IMR-90 (cell line): ENCODE data around the gene FAM117B. TPM values are rescaled to one million over a fixed set of nuclear protein-coding genes. Genes with fewer than 3 reads are reported as not detected.

Source experiments
- ATAC-seq: fragments of 200-7000 bp; cut with Tn5 transposase; 2 replicates; pipeline ENCODE4 v1.9.1; 2020; ENCODE audit warnings: low read depth, mild to moderate bottlenecking, moderate library complexity
- BruUV-seq: library from RNA; stranded (reverse); fragments of 400-500 nt; replicated peaks from 2 replicates; lab custom pipeline; 2021; lab: Mats Ljungman, UMichigan
- CTCF ChIA-PET: fragments of 300-600 bp; formaldehyde crosslinking; extraction: SDS; loops from one replicate; lab custom pipeline; 2021; ENCODE audit warnings: antibody characterized with exemption; lab: Yijun Ruan, JAX
- POLR2A ChIA-PET: fragments of 300-600 bp; sonication (Branson Sonifier 250); formaldehyde crosslinking; loops from one replicate; lab custom pipeline; 2022; ENCODE audit warnings: antibody characterized with exemption; ENCODE audit not compliant: unreplicated experiment; lab: Charles Lee
- DNase-seq: peaks from one replicate; pipeline ENCODE4 v3.0.0; 2013
- H2AFZ ChIP-seq: replicated peaks from 2 replicates; pipeline ENCODE3; 2013; ENCODE audit warnings: low read length, mild to moderate bottlenecking; ENCODE audit not compliant: poor library complexity
- H2AK5ac ChIP-seq: 2 replicates; pipeline ENCODE4 v1.6.1; 2013; ENCODE audit warnings: low read depth, low read length, inconsistent platforms
- H2AK9ac ChIP-seq: replicated peaks from 2 replicates; pipeline ENCODE3; 2013; ENCODE audit warnings: mild to moderate bottlenecking, low read depth, low read length, moderate library complexity; ENCODE audit not compliant: poor library complexity
- H2BK120ac ChIP-seq: 2 replicates; pipeline ENCODE4 v1.6.1; 2013; ENCODE audit warnings: low read depth, low read length, inconsistent platforms
- H2BK15ac ChIP-seq: 3 replicates; pipeline ENCODE4 v1.6.1; 2013; ENCODE audit warnings: low read depth, low read length, inconsistent platforms
- H2BK20ac ChIP-seq: 2 replicates; pipeline ENCODE4 v1.6.1; 2013; ENCODE audit warnings: low read depth, mild to moderate bottlenecking, inconsistent platforms, low read length, moderate library complexity
- H2BK5ac ChIP-seq: 2 replicates; pipeline ENCODE4 v1.6.1; 2013; ENCODE audit warnings: mild to moderate bottlenecking, low read depth, low read length, inconsistent platforms; ENCODE audit not compliant: poor library complexity, severe bottlenecking
- H3K14ac ChIP-seq: replicated peaks from 2 replicates; pipeline ENCODE4 v1.6.1; 2013; ENCODE audit warnings: low read depth, low read length, inconsistent platforms
- H3K18ac ChIP-seq: 2 replicates; pipeline ENCODE4 v1.6.1; 2013; ENCODE audit warnings: low read depth, low read length, control low read depth
- H3K23ac ChIP-seq: 2 replicates; pipeline ENCODE4 v1.6.1; 2013; ENCODE audit warnings: low read depth, low read length, inconsistent platforms
- H3K27ac ChIP-seq: 2 replicates; pipeline ENCODE4 v1.5.1; 2013; ENCODE audit warnings: mild to moderate bottlenecking, control low read depth, low read length; ENCODE audit not compliant: insufficient read depth
- H3K27me3 ChIP-seq: 2 replicates; pipeline ENCODE4 v1.6.1; 2013; ENCODE audit warnings: low read length; ENCODE audit not compliant: control insufficient read depth, insufficient read depth
- H3K36me3 ChIP-seq: 2 replicates; pipeline ENCODE4 v1.6.1; 2013; ENCODE audit warnings: low read length, mixed read lengths; ENCODE audit not compliant: control insufficient read depth, insufficient read depth
- H3K4ac ChIP-seq: 2 replicates; pipeline ENCODE4 v1.6.1; 2013; ENCODE audit warnings: low read depth, low read length, inconsistent platforms
- H3K4me1 ChIP-seq: 2 replicates; pipeline ENCODE4 v1.6.1; 2013; ENCODE audit warnings: low read length, mixed read lengths; ENCODE audit not compliant: control insufficient read depth, insufficient read depth
- H3K4me2 ChIP-seq: 2 replicates; pipeline ENCODE4 v1.6.1; 2013; ENCODE audit warnings: low read depth, mild to moderate bottlenecking, control low read depth, low read length, moderate library complexity
- H3K4me3 ChIP-seq: 2 replicates; pipeline ENCODE4 v1.5.1; 2013; ENCODE audit warnings: low read depth, mild to moderate bottlenecking, control low read depth, low read length, moderate library complexity; ENCODE audit not compliant: insufficient read depth
- H3K56ac ChIP-seq: 2 replicates; pipeline ENCODE4 v1.6.1; 2013; ENCODE audit warnings: low read length, inconsistent platforms; ENCODE audit not compliant: insufficient read depth; ENCODE audit errors: extremely low read depth
- H3K79me1 ChIP-seq, 2 experiments: 2 replicates each; pipeline ENCODE4 v1.6.1; 2013; ENCODE audit warnings: low read length in 2 of 2, inconsistent platforms in 1 of 2, low read depth in 1 of 2
- H3K9ac ChIP-seq: 2 replicates; pipeline ENCODE4 v1.6.1; 2013; ENCODE audit warnings: low read depth, low read length, control low read depth
- H3K9me1 ChIP-seq: 2 replicates; pipeline ENCODE4 v1.6.1; 2013; ENCODE audit warnings: low read length, inconsistent platforms; ENCODE audit not compliant: insufficient read depth
- H3K9me3 ChIP-seq: 2 replicates; pipeline ENCODE4 v1.6.1; 2013; ENCODE audit warnings: low read length; ENCODE audit not compliant: control insufficient read depth, insufficient read depth
- H4K20me1 ChIP-seq: 2 replicates; pipeline ENCODE4 v1.6.1; 2013; ENCODE audit warnings: low read length, inconsistent platforms; ENCODE audit not compliant: insufficient read depth
- H4K5ac ChIP-seq: 2 replicates; pipeline ENCODE4 v1.6.1; 2013; ENCODE audit warnings: mild to moderate bottlenecking, low read depth, low read length, control low read depth
- H4K8ac ChIP-seq, 2 experiments: 2 replicates each; pipeline ENCODE4 v1.6.1; 2013; ENCODE audit warnings: low read depth in 2 of 2, low read length in 2 of 2, control low read depth in 1 of 2, inconsistent platforms in 1 of 2
- H4K91ac ChIP-seq: 2 replicates; pipeline ENCODE4 v1.6.1; 2013; ENCODE audit warnings: low read depth, low read length, inconsistent platforms; ENCODE audit not compliant: insufficient read depth
- BHLHE40 ChIP-seq: fragments of 150-350 bp; IDR thresholded peaks from 2 replicates; pipeline ENCODE4 v1.6.1; 2016; ENCODE audit warnings: mild to moderate bottlenecking, low read depth, low read length
- CEBPB ChIP-seq: IDR thresholded peaks from 2 replicates; pipeline ENCODE4 v1.6.1; 2012; ENCODE audit warnings: low read depth, low read length, improper control_type of control experiment
- CHD1 ChIP-seq: IDR thresholded peaks from 2 replicates; pipeline ENCODE4 v1.6.1; 2012; ENCODE audit warnings: low read depth, low read length, improper control_type of control experiment
- FOS ChIP-seq: fragments of 150-350 bp; IDR thresholded peaks from 2 replicates; pipeline ENCODE4 v1.6.1; 2016; ENCODE audit warnings: low read depth, low read length
- MAFK ChIP-seq: IDR thresholded peaks from 2 replicates; pipeline ENCODE4 v1.6.1; 2012; ENCODE audit warnings: low read depth, low read length, improper control_type of control experiment
- MAZ ChIP-seq: IDR thresholded peaks from 2 replicates; pipeline ENCODE4 v1.6.1; 2012; ENCODE audit warnings: low read depth, mild to moderate bottlenecking, low read length, improper control_type of control experiment, moderate library complexity, borderline replicate concordance
- MXI1 ChIP-seq: IDR thresholded peaks from 2 replicates; pipeline ENCODE4 v1.6.1; 2012; ENCODE audit warnings: low read depth, mild to moderate bottlenecking, low read length, moderate library complexity, borderline replicate concordance
- NFE2L2 ChIP-seq: fragments of 150-350 bp; IDR thresholded peaks from 2 replicates; pipeline ENCODE4 v1.6.1; 2016; ENCODE audit warnings: low read depth, mild to moderate bottlenecking, low read length
- POLR2A ChIP-seq: IDR thresholded peaks from 2 replicates; pipeline ENCODE4 v1.6.1; 2012; ENCODE audit warnings: mild to moderate bottlenecking, low read depth, low read length
- RAD21 ChIP-seq: IDR thresholded peaks from 2 replicates; pipeline ENCODE4 v1.6.1; 2012; ENCODE audit warnings: low read length, improper control_type of control experiment
- RCOR1 ChIP-seq: IDR thresholded peaks from 2 replicates; pipeline ENCODE4 v1.6.1; 2012; ENCODE audit warnings: mild to moderate bottlenecking, low read length, improper control_type of control experiment; ENCODE audit not compliant: insufficient replicate concordance
- RFX5 ChIP-seq: IDR thresholded peaks from 2 replicates; pipeline ENCODE4 v1.8.0; 2012; ENCODE audit warnings: low read depth, mild to moderate bottlenecking, low read length, moderate library complexity
- SMC3 ChIP-seq: fragments of 150-350 bp; IDR thresholded peaks from 2 replicates; pipeline ENCODE4 v1.6.1; 2016; ENCODE audit warnings: low read depth, mild to moderate bottlenecking, antibody characterized with exemption, low read length, moderate library complexity
- WGBS, 2 experiments: methylation state at CpG; one replicate each; pipeline versions ENCODE4 v1.1.5 to v1.1.7; 2013; ENCODE audit warnings: missing lambda C conversion rate in 2 of 2; ENCODE audit not compliant: insufficient read length in 1 of 2; ENCODE audit errors: extremely low coverage in 2 of 2; 5-methylcytosine and 5-hydroxymethylcytosine counted together
- dilution Hi-C: fragments of 300-500 bp; cut with HindIII; formaldehyde crosslinking; loops from one replicate; pipeline ENCODE4 v1.14.3; 2018; ENCODE audit warnings: low sequenced_read_pairs; ENCODE audit not compliant: unreplicated experiment
- in situ Hi-C: fragments of 300-500 bp; cut with MboI; formaldehyde crosslinking; loops from 3 replicates; pipeline ENCODE4 v1.14.3; 2019; ENCODE audit warnings: low sequenced_read_pairs, inconsistent platforms, mixed read lengths
- intact Hi-C: fragments of 100-400 bp; cut with micrococcal nuclease; formaldehyde crosslinking; loops from 2 replicates; pipeline ENCODE4 v1.10.0; 2022
- polyA plus RNA-seq, 3 experiments: library from polyadenylated mRNA; depleted of rRNA; stranded (reverse); fragments of >200 nt; gene quantifications; 2 replicates each; pipeline ENCODE4 v1.2.3, GENCODE V29; 2012; ENCODE audit warnings: low replicate concordance in 1 of 3
- total RNA-seq: library from RNA; depleted of rRNA; stranded (reverse); fragments of >200 nt; gene quantifications from 2 replicates; pipeline ENCODE4 v1.2.3, GENCODE V29; 2012
- TF ChIP-seq, protein P1 (sequence below): fragments of 150-350 bp; IDR thresholded peaks from 2 replicates; pipeline ENCODE4 v1.6.1; 2016; ENCODE audit warnings: low read depth, mild to moderate bottlenecking, low read length, moderate library complexity, borderline replicate concordance
- TF ChIP-seq, protein P2 (sequence below): conservative IDR thresholded peaks from 2 replicates; pipeline ENCODE4 v1.5.1; 2012; ENCODE audit warnings: mild to moderate bottlenecking, low read depth, low read length, improper control_type of control experiment
- TF ChIP-seq, protein P3 (sequence below): fragments of 150-350 bp; IDR thresholded peaks from 2 replicates; pipeline ENCODE4 v1.6.1; 2017; ENCODE audit warnings: mild to moderate bottlenecking, antibody characterized with exemption, low read length, low read depth

FAM117B gene
- total and polyA plus RNA-seq, 2 of the 4 experiments (the other 2 are of a cell fraction), result 0.54 to 0.79 TPM

DNA sequence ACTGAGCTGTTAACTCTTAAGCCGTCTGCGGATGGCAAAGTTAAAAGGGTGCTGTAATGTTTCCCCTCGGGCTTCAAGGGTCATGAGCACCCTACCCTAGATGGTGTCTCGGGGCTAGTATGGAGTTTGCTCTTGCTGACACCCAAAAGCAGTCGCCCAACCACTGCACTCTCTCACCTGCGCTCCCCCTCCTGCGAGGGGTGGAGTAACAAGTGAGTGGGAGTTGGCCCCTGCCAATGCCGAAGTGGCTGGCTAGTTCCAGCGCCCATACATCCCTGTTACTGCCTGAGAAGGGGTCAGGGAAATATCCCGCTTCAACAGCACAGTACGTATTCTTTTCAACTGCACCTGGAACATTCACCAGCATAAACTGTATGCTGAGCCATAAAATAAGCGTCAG is 47.5 kb downstream of the FAM117B start:
- in situ Hi-C loops, result no loop called here
- no CpG with 5 or more reads among the region's 12 CpGs for WGBS, 2 experiments
- no peak overlapping the region for H3K4me2 ChIP-seq

More for the DNA sequence above, 47.5 kb downstream of the FAM117B start:
- DNase-seq (no peak), ATAC-seq (no peak)
- no peak overlapping the region for H3K18ac ChIP-seq
- CTCF ChIA-PET, result no interaction called here
- no peak overlapping the region for H2AFZ ChIP-seq
- H3K9ac ChIP-seq, result no peak overlapping the region
- H3K27me3 ChIP-seq, result no peaks in the 10 kb centered on the region
- H3K4me3 ChIP-seq, result no peak overlapping the region
- H3K79me1 ChIP-seq, result no peaks in the 10 kb centered on the region
- TF ChIP-seq CEBPB (no peak), NFE2L2 (no peak), RCOR1 (no peak), SMC3 (no peak), MXI1 (no peak), RAD21 (no peak), FOS (no peak), POLR2A (no peak), MAZ (no peak), MAFK (no peak), RFX5 (no peak), CHD1 (no peak), BHLHE40 (no peak)
- TF ChIP-seq, protein P1, sequence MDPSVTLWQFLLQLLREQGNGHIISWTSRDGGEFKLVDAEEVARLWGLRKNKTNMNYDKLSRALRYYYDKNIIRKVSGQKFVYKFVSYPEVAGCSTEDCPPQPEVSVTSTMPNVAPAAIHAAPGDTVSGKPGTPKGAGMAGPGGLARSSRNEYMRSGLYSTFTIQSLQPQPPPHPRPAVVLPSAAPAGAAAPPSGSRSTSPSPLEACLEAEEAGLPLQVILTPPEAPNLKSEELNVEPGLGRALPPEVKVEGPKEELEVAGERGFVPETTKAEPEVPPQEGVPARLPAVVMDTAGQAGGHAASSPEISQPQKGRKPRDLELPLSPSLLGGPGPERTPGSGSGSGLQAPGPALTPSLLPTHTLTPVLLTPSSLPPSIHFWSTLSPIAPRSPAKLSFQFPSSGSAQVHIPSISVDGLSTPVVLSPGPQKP, result no peak
- TF ChIP-seq, protein P2, sequence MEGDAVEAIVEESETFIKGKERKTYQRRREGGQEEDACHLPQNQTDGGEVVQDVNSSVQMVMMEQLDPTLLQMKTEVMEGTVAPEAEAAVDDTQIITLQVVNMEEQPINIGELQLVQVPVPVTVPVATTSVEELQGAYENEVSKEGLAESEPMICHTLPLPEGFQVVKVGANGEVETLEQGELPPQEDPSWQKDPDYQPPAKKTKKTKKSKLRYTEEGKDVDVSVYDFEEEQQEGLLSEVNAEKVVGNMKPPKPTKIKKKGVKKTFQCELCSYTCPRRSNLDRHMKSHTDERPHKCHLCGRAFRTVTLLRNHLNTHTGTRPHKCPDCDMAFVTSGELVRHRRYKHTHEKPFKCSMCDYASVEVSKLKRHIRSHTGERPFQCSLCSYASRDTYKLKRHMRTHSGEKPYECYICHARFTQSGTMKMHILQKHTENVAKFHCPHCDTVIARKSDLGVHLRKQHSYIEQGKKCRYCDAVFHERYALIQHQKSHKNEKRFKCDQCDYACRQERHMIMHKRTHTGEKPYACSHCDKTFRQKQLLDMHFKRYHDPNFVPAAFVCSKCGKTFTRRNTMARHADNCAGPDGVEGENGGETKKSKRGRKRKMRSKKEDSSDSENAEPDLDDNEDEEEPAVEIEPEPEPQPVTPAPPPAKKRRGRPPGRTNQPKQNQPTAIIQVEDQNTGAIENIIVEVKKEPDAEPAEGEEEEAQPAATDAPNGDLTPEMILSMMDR, result no peak
- TF ChIP-seq, protein P3, sequence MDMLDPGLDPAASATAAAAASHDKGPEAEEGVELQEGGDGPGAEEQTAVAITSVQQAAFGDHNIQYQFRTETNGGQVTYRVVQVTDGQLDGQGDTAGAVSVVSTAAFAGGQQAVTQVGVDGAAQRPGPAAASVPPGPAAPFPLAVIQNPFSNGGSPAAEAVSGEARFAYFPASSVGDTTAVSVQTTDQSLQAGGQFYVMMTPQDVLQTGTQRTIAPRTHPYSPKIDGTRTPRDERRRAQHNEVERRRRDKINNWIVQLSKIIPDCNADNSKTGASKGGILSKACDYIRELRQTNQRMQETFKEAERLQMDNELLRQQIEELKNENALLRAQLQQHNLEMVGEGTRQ, result no peak
- no TSS peak for BruUV-seq
- no peak overlapping the region for H4K8ac ChIP-seq
- H3K27ac ChIP-seq, result no peak overlapping the region
- peaks cover 5% of the 10 kb centered on the region; the same call in 1 of the 2 replicates for H3K9me3 ChIP-seq
- POLR2A ChIA-PET, result no interaction called here
- no peak overlapping the region for H3K14ac ChIP-seq
- no peak overlapping the region for H2AK5ac ChIP-seq
- H4K5ac ChIP-seq, result no peak overlapping the region
- intact Hi-C loops (no loop called here), dilution Hi-C loops (no loop called here)
- no peaks in the 10 kb centered on the region for H3K36me3 ChIP-seq
- no peaks in the 10 kb centered on the region for H3K4me1 ChIP-seq
- no peak overlapping the region for H2AK9ac ChIP-seq
- no peak overlapping the region for H2BK120ac ChIP-seq
- no peak overlapping the region for H2BK5ac ChIP-seq
- H2BK20ac ChIP-seq, result no peak overlapping the region
- H4K91ac ChIP-seq, result no peak overlapping the region
- H2BK15ac ChIP-seq, result no peak overlapping the region
- H3K4ac ChIP-seq, result no peak overlapping the region
- H3K56ac ChIP-seq, result no peak overlapping the region
- H3K23ac ChIP-seq, result no peak overlapping the region
- H4K20me1 ChIP-seq, result no peaks in the 10 kb centered on the region
- no peaks in the 10 kb centered on the region for H3K9me1 ChIP-seq
